Effector memory CD4-positive, alpha-beta T cell (primary cell): ENCODE results near the gene ADAMTSL1.

Experiments used
- DNase-seq, 3 donors: peaks; one replicate each; pipeline ENCODE4 v3.0.0-alpha.2; 2020
- H3K27ac ChIP-seq: 2 replicates; pipeline ENCODE4 v1.7.0; 2013; ENCODE audit warnings: mild to moderate bottlenecking, low read length, moderate library complexity; ENCODE audit not compliant: insufficient read depth, poor library complexity, severe bottlenecking
- H3K27me3 ChIP-seq: replicated peaks from 2 replicates; pipeline ENCODE4 v1.7.0; 2013; ENCODE audit warnings: mild to moderate bottlenecking, low read length; ENCODE audit not compliant: insufficient read depth, control insufficient read depth, poor library complexity, severe bottlenecking
- H3K36me3 ChIP-seq: 2 replicates; pipeline ENCODE4 v1.7.0; 2013; ENCODE audit warnings: mild to moderate bottlenecking, low read length, moderate library complexity; ENCODE audit not compliant: control insufficient read depth, insufficient read depth
- H3K4me1 ChIP-seq: 2 replicates; pipeline ENCODE4 v1.7.0; 2013; ENCODE audit warnings: low read length, mild to moderate bottlenecking; ENCODE audit not compliant: control insufficient read depth, insufficient read depth, poor library complexity, severe bottlenecking
- H3K4me3 ChIP-seq: 2 replicates; pipeline ENCODE4 v1.7.0; 2013; ENCODE audit warnings: low read length, low read depth, mild to moderate bottlenecking; ENCODE audit not compliant: insufficient read depth, poor library complexity, severe bottlenecking
- H3K9me3 ChIP-seq: 2 replicates; pipeline ENCODE4 v1.7.0; 2013; ENCODE audit warnings: mild to moderate bottlenecking, low read length, moderate library complexity; ENCODE audit not compliant: control insufficient read depth

Gene ADAMTSL1

DNA sequence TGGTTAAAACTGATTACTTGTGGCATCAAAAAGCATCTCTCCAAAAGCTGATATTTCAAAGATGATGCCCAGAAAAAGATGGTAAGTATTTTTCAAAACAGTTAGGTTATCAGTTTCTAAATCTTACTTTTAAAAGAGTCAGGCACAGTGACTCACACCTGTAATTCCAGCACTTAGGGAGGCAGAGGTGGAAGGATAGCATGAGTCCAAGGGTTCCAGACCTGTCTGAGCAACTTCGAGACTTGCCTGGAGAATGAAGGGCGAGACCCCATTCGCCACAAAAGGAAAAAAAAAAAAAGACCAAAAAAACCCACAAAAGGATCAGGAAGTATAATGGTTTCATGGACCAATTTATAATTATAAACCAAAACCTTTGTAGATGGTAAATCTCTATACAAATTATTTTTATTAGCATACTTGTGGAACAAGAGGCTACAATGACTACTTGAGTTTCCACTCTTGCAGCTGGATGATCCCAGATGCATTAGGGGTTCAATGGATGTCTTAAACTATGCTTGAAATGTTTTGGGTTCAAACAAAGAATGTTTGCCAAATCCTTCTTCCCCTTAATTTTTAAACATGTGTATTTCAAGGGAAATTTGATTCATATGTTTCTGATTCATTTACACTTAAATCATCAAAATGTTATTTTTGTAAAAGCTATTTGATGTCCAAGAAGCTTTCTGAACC is 96.1 kb downstream of the ADAMTSL1 start:
- Histone ChIP-seq H3K36me3 (no peaks in the 10 kb centered on the region), H3K4me3 (no peak overlapping the region), H3K4me1 (no peaks in the 10 kb centered on the region), H3K27me3 (no peaks in the 10 kb centered on the region), H3K9me3 (no peaks in the 10 kb centered on the region), H3K27ac (no peak overlapping the region)
- DNase-seq: no peak

DNA sequence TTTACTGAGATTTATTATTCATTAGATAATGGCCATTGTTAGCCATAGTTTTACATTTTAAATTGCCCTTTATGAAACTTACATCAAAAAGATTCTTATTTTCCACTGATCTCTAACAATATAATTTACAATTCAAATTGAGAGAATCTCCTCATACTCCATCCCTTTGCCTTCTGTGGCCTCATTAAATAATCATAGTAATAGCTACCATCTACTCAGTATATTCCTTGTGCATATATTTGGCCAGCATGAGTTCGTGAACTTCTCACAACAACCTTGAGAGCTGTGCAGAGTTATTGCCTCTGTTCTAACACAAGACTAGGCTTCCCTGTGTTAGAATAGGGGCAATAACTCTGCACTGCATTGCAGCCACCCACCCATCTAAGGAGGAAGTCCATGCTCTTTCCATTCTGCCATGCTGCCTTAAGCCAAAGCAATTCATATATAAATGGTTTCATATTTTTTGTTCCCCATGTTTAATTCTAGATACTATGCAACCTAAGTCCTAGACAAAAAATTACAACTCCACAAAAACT is 99.1 kb downstream of the ADAMTSL1 start:
- Histone ChIP-seq H3K36me3 (no peaks in the 10 kb centered on the region), H3K27me3 (no peaks in the 10 kb centered on the region), H3K4me1 (no peaks in the 10 kb centered on the region), H3K4me3 (no peak overlapping the region), H3K9me3 (no peaks in the 10 kb centered on the region), H3K27ac (no peak overlapping the region)
- DNase-seq: no peak

DNA sequence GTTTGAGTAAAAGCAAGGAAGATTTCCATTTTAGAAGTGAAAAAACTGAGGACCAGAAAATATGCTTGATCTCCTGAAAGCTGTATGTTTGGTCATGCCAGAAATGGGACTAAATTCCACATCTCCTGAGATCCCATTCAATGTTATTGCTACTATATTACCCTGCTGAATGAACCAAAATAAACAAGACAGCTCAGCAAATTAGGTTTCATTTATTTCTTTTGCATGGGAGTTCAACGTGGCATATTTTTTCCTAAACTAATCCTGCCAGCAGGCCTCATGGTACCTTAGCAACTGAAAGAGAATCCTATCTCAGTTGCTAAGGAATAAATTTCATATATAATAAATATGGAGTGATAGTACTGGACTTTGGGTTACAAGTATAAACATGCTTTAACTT is 101.7 kb downstream of the ADAMTSL1 start:
- Histone ChIP-seq H3K4me3 (no peak overlapping the region), H3K36me3 (no peaks in the 10 kb centered on the region), H3K27me3 (no peaks in the 10 kb centered on the region), H3K9me3 (no peaks in the 10 kb centered on the region), H3K27ac (no peak overlapping the region), H3K4me1 (no peaks in the 10 kb centered on the region)
- no peak for DNase-seq

DNA sequence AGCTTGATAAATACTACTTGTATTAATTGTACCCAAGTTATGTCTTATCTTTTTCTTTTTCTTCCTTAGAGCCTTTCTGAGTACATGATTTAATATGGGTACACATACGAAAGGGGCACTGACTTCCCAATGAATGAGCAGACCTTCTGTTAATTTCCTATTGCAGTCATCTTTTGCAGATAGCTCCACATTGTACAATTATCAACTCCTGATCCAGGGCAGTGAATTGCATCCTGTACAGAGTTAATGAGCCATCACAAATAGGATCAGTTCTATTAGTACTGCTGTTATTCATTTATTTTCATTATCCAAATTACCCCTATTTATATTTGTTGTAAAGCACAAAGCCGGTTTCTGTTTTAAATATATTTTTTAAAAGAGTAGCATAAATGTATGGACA is 105.6 kb downstream of the ADAMTSL1 start:
- Histone ChIP-seq H3K4me1 (no peaks in the 10 kb centered on the region), H3K27ac (no peak overlapping the region), H3K9me3 (no peaks in the 10 kb centered on the region), H3K4me3 (no peak overlapping the region), H3K36me3 (no peaks in the 10 kb centered on the region), H3K27me3 (no peaks in the 10 kb centered on the region)
- DNase-seq: no peak

DNA sequence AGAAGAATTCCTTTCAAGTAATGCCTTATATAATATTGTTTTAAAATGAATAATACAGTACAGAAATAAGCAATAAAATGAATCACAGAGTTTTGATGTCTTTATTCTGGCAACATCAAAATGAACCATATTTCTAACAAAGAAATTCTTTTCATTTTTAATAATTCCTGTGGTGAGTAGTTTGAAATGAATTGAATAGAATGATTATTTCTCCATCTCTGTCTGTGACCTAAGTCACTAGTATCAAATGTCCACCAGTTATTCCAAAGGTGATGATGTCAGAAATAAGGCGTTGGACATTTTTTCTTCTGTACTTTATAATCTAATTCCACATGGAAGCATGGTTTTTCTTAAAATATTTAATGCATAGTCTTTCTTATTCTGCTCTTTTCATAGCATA is 106.2 kb downstream of the ADAMTSL1 start:
- DNase-seq: no peak
- H3K4me3 ChIP-seq: no peak overlapping the region
- H3K27me3 ChIP-seq: no peaks in the 10 kb centered on the region
- no peak overlapping the region for H3K27ac ChIP-seq
- H3K4me1 ChIP-seq: no peaks in the 10 kb centered on the region
- no peaks in the 10 kb centered on the region for H3K9me3 ChIP-seq
- H3K36me3 ChIP-seq: no peaks in the 10 kb centered on the region

DNA sequence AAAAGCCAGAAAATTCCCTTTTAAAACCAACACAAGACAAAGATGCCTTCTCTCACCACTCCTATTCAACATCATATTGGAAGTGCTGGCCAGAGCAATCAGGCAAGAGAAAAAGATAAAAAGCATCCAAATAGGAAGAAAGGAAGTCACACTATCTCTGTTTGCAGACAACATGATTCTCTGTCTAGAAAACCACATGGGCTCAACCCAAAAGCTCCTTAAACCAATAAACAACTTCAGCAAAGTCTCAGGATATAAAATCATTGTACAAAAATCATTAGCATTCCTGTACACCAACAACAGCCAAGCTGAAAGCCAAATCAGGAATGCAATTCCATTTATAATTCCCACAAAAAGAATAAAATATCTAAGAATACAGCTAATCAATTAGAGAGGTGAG is 112.0 kb downstream of the ADAMTSL1 start:
- no peaks in the 10 kb centered on the region for H3K36me3 ChIP-seq
- DNase-seq: no peak
- no peaks in the 10 kb centered on the region for H3K27me3 ChIP-seq
- no peak overlapping the region for H3K27ac ChIP-seq
- no peaks in the 10 kb centered on the region for H3K9me3 ChIP-seq
- H3K4me1 ChIP-seq: no peaks in the 10 kb centered on the region
- H3K4me3 ChIP-seq: no peak overlapping the region

DNA sequence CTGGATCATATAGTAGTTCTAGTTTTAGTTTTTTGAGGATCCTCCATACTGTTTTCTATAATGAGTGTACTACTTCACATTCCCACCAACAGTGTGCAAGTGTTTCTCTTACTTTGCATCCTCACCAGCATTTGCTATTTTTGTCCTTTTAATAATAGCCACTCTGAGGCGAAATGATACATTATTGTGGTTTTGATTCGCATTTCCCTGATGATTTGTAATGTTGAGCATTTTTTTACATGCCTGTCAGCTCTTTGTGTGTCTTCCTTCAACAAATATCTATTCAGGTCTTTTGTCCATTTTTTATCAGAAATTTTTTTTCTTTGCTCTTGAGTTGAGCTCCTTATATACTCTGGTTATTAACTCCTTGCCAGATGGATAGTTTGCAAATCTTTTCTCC is 114.0 kb downstream of the ADAMTSL1 start:
- Histone ChIP-seq H3K9me3 (no peaks in the 10 kb centered on the region), H3K27ac (no peak overlapping the region), H3K27me3 (no peaks in the 10 kb centered on the region), H3K4me1 (no peaks in the 10 kb centered on the region), H3K4me3 (no peak overlapping the region), H3K36me3 (no peaks in the 10 kb centered on the region)
- DNase-seq: no peak

DNA sequence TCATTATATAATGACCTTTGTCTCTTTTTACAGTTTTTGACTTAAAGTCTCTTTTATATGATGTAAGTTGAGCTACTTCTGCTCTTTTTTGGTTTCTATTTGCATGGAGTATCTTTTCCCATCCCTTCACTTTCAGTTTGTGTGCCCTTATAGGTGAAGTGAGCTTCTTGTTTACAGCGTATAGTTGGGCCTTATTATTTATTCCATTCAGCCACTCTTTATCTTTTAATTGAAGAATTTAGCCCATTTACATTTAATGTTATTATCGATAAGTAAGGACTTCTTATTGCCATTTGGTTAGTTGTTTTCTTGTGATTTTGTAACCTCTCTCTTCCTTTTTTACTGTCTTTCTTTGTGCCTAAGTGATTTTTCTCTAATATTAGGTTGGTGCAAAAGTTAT is 117.3 kb downstream of the ADAMTSL1 start:
- Histone ChIP-seq H3K27ac (no peak overlapping the region), H3K27me3 (no peaks in the 10 kb centered on the region), H3K36me3 (no peaks in the 10 kb centered on the region), H3K4me1 (no peaks in the 10 kb centered on the region), H3K4me3 (no peak overlapping the region), H3K9me3 (no peaks in the 10 kb centered on the region)
- no peak for DNase-seq

DNA sequence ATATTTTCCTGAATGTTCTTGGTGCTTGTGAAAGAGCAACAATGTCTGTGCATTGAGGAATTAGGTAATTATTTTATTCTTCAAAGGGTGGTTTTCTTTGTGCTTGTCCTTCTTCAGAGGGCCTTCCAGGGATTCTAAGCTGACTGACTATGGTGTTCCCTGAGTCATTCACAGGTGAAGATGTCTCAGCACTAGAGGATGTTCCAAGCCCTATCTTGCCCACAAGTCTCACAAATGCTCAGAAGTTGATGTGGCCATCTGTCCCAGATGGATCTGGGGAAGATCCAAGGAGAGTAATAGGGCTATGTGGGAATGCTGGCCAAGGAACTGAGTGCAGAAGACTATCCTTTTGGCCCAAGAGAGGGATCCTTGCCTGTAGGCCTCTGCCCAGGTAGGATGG is 120.9 kb downstream of the ADAMTSL1 start:
- H3K27ac ChIP-seq: no peak overlapping the region

DNA sequence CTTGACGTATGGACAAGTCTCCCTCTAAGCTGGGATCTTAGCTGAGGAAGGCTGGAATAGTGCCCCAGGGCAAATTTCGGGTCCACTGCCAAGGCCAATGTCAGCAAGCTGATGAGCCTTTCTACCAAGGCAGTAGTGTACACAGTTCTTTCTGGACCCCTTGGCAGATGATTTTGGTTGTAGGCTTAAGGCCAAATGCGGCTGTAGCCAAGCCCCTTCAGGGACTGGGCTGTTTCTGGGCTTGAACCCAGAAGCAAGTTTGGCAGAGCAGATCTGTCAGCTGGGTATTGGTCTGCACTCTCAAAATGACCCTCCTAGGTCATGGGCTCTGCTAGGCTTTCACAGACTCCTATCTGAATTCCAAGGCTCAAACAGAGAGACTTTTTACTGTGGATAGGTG is 121.6 kb downstream of the ADAMTSL1 start:
- Histone ChIP-seq H3K36me3 (no peaks in the 10 kb centered on the region), H3K4me1 (no peaks in the 10 kb centered on the region), H3K9me3 (no peaks in the 10 kb centered on the region), H3K27ac (no peak overlapping the region), H3K4me3 (no peak overlapping the region), H3K27me3 (no peaks in the 10 kb centered on the region)
- DNase-seq: no peak

More for the DNA sequence above, 120.9 kb downstream of the ADAMTSL1 start:
- H3K27me3 ChIP-seq: no peaks in the 10 kb centered on the region
- no peak for DNase-seq
- no peaks in the 10 kb centered on the region for H3K9me3 ChIP-seq
- H3K36me3 ChIP-seq: no peaks in the 10 kb centered on the region
- no peaks in the 10 kb centered on the region for H3K4me1 ChIP-seq
- H3K4me3 ChIP-seq: no peak overlapping the region
